Measurements from ENCODE around the gene INO80C. TPM values are rescaled to one million over a fixed set of nuclear protein-coding genes. Genes with fewer than 3 reads are reported as not detected.

The INO80C gene
- total RNA-seq, 1 donor from 2014 or later, result 30.0 TPM

GRCh38 chr18:35484034-35484433 is 13.7 kb downstream of the INO80C start:
- H3K27me3 Mint-ChIP-seq (ENCODE audit: low read depth), result no peaks in the 10 kb centered on the region
- no peaks in the 10 kb centered on the region for H3K4me1 Mint-ChIP-seq
- H3K36me3 Mint-ChIP-seq, result peaks cover 6% of the 10 kb centered on the region
- no peaks in the 10 kb centered on the region for H3K9me3 Mint-ChIP-seq
- DNase-seq (ENCODE audit: low spot score in 2 of 2, unreplicated experiment in 2 of 2), result no peak
- TF ChIP-seq, protein P1, sequence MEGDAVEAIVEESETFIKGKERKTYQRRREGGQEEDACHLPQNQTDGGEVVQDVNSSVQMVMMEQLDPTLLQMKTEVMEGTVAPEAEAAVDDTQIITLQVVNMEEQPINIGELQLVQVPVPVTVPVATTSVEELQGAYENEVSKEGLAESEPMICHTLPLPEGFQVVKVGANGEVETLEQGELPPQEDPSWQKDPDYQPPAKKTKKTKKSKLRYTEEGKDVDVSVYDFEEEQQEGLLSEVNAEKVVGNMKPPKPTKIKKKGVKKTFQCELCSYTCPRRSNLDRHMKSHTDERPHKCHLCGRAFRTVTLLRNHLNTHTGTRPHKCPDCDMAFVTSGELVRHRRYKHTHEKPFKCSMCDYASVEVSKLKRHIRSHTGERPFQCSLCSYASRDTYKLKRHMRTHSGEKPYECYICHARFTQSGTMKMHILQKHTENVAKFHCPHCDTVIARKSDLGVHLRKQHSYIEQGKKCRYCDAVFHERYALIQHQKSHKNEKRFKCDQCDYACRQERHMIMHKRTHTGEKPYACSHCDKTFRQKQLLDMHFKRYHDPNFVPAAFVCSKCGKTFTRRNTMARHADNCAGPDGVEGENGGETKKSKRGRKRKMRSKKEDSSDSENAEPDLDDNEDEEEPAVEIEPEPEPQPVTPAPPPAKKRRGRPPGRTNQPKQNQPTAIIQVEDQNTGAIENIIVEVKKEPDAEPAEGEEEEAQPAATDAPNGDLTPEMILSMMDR (IDR thresholded peaks at IDR 0.05; ENCODE audit: unreplicated experiment), result no peak
- no peak overlapping the region for H3K27ac Mint-ChIP-seq
- no peak overlapping the region for H3K4me3 Mint-ChIP-seq

- DNase-seq (ENCODE audit: low spot score in 2 of 2, unreplicated experiment in 2 of 2), result no peak
- Mint-ChIP-seq H3K4me3 (no peak overlapping the region), H3K4me1 (no peaks in the 10 kb centered on the region)
Measured at GRCh38 chr18:35481960-35482366, 15.8 kb downstream of the INO80C start.

GRCh38 chr18:35479911-35480586 is 17.7 kb downstream of the INO80C start:
- DNase-seq (ENCODE audit: low spot score in 2 of 2, unreplicated experiment in 2 of 2), result no peak
- H3K4me3 Mint-ChIP-seq, result no peak overlapping the region
- no peak overlapping the region for H3K27ac Mint-ChIP-seq
- no peaks in the 10 kb centered on the region for H3K4me1 Mint-ChIP-seq
- peaks cover 2% of the 10 kb centered on the region for H3K9me3 Mint-ChIP-seq
- peaks cover 7% of the 10 kb centered on the region for H3K36me3 Mint-ChIP-seq
- no peaks in the 10 kb centered on the region for H3K27me3 Mint-ChIP-seq (ENCODE audit: low read depth)
- TF ChIP-seq, protein P1 (IDR thresholded peaks at IDR 0.05; ENCODE audit: unreplicated experiment), result no peak

More at GRCh38 chr18:35481960-35482366, 15.8 kb downstream of the INO80C start:
- no peaks in the 10 kb centered on the region for H3K9me3 Mint-ChIP-seq
- no peak overlapping the region for H3K27ac Mint-ChIP-seq
- TF ChIP-seq, protein P1 (IDR thresholded peaks at IDR 0.05; ENCODE audit: unreplicated experiment), result no peak
- no peaks in the 10 kb centered on the region for H3K27me3 Mint-ChIP-seq (ENCODE audit: low read depth)
- no peaks in the 10 kb centered on the region for H3K36me3 Mint-ChIP-seq

GRCh38 chr18:35478520-35479435 is 19.0 kb downstream of the INO80C start:
- no peaks in the 10 kb centered on the region for H3K4me1 Mint-ChIP-seq
- TF ChIP-seq, protein P1 (IDR thresholded peaks at IDR 0.05; ENCODE audit: unreplicated experiment), result no peak
- no peak overlapping the region for H3K27ac Mint-ChIP-seq
- peaks cover 13% of the 10 kb centered on the region for H3K36me3 Mint-ChIP-seq
- peaks cover 7% of the 10 kb centered on the region for H3K9me3 Mint-ChIP-seq
- H3K4me3 Mint-ChIP-seq, result no peak overlapping the region
- no peaks in the 10 kb centered on the region for H3K27me3 Mint-ChIP-seq (ENCODE audit: low read depth)
- no peak for DNase-seq (ENCODE audit: low spot score in 2 of 2, unreplicated experiment in 2 of 2)

GRCh38 chr18:35477974-35478373 is 19.8 kb downstream of the INO80C start:
- no peak overlapping the region for H3K27ac Mint-ChIP-seq
- no peaks in the 10 kb centered on the region for H3K4me1 Mint-ChIP-seq
- TF ChIP-seq, protein P1 (IDR thresholded peaks at IDR 0.05; ENCODE audit: unreplicated experiment), result no peak
- DNase-seq (ENCODE audit: low spot score in 2 of 2, unreplicated experiment in 2 of 2), result no peak
- no peak overlapping the region for H3K4me3 Mint-ChIP-seq
- no peaks in the 10 kb centered on the region for H3K27me3 Mint-ChIP-seq (ENCODE audit: low read depth)
- peaks cover 19% of the 10 kb centered on the region for H3K36me3 Mint-ChIP-seq
- peaks cover 7% of the 10 kb centered on the region for H3K9me3 Mint-ChIP-seq

Measured in mesothelial cell of epicardium (in vitro differentiated cells).